NCI-H2196 (cell line): ENCODE results near the gene SST.

ENCODE experiments used
- DNase-seq: peaks from one replicate; lab custom pipeline; 2025; ENCODE audit not compliant: unreplicated experiment; lab: John Stamatoyannopoulos, UW

Gene SST

DNA sequence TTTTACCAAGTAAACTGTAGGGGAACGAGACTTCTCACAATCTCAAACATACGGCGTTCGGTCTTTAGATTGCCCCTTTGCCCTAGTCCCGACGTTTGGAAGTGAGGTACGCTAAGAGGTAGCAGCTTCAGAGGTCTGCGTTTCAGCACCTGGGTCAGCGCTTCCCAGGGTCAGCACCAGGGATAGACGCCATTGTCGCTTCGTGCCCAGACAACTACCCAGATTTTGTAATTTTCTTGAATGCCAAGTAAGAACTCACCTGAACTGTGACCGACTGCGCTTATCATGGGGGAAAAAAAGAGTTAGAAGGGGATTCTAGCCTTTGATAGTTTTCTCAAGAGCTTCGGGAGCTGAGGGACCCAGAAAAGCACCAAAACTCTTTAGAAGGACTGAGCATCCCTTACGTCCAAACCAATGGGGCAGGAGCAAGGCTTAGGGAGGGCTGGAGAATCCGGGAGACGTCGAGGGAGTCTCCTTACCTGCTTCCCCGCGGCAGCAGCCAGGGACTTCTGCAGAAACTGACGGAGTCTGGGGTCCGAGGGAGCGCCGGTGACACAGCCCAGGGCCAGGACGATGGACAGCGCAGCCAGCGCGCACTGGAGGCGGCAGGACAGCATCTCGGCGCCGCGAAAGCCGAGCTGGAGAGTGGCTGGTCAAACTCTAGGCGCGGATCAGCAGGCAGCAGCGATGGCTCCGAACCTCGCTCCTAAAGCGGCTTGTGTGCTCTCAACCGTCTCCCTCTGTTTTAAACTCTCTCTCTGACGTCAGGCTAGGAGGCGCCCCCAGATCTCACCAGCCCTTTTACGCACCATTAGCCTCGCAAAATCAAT is at the start of gene SST:
Gene SST, minus strand, starts transcription at position 720 of the 830 bp plus-strand sequence. Its CDS starts 103 bp downstream, at position 617.
- DNase-seq, result no peak

- peak; percentile 96 for DNase-seq
Measured at GRCh38 chr3:187719628-187720336, 49.6 kb upstream of the SST start.

DNA sequence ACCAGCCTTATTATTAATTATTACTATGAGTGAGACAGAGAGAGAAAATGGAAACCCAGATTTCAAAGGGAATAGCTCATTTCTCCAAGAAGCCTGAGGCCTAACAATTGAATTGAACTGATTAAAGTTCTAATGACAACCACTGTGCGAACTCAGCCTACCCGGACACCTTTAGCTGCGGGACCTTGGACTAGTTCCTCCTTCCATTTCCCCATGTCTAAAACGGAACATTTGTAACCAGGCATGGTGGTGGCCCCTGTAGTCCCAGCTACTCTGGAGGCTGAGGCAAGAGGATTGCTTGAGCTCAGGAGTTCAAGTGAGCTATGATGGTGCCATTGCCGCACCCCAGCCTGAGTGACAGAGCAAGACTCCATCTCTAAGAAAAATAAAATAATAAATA is 48.6 kb upstream of the SST start:
- DNase-seq, result no peak

- no peak for DNase-seq
Measured at GRCh38 chr3:187717572-187717971, 47.4 kb upstream of the SST start.

GRCh38 chr3:187714404-187714979 is 44.3 kb upstream of the SST start:
- DNase-seq, result peak; percentile 93

DNA sequence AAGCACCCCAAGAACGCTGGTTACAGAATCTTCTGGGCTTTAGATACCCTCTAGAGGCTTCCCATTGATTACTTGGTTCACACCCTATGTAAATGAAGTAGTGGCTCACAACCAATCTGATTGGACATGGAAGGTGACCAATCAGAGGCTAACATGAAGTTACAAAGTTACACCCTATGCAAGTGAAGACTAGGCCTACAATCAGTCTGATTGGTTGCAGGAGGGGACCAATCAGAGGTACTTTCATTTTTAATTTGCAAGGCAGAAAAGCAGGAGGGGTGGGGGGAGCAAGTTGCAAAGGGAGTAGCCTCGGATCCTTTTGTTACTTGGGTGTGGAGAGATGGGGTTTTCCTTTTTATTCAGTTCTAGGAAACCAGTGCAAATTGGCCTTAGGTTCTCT is 43.3 kb upstream of the SST start:
- no peak for DNase-seq

DNA sequence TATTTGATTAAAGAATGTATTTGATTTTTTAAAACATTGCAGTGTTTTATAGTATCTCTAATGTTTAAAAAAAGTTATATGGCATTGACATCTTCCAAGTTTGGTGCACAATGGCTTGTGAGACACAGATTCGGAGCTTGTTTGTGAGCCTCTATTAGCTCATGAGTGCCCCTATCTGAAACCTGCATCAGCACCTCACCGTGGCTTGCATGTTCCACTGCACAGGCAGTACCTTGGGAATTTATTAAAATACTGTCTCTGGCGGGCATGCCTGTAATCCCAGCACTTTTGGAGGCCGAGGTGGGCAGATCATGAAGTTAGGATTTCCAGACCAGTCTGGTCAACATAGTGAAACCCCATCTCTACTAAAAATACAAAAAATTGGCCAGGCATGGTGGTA is 39.0 kb upstream of the SST start:
- no peak for DNase-seq

- no peak for DNase-seq
Measured at GRCh38 chr3:187708696-187709095, 38.5 kb upstream of the SST start.

DNA sequence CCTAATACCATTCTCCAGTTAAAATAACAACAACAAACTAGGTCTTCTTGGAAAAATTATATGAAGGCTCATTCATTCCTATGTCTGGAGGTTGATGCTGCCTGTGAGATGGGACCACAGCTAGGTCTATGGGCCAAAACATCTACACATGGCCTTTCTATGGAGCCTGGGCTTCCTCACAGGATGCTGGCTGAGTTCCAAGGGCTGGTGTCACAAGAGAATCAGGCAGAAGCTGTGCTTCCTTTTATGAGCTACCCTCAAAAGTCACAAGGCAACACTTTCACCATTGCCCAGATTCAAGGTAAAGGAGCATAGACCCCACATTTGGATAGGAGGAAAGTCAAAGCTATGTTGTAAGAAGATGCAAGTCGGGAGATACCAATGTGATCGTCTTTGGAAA is 36.8 kb upstream of the SST start:
- DNase-seq, result peak; percentile 55

GRCh38 chr3:187705164-187705563 is 35.0 kb upstream of the SST start:
- DNase-seq, result no peak

GRCh38 chr3:187702507-187703033 is 32.4 kb upstream of the SST start, which contains the start of gene RTP2:
TSS of gene RTP2 (minus strand) at chr3:187702557. CDS start at chr3:187702128, 429 bp downstream.
- DNase-seq, result no peak

DNA sequence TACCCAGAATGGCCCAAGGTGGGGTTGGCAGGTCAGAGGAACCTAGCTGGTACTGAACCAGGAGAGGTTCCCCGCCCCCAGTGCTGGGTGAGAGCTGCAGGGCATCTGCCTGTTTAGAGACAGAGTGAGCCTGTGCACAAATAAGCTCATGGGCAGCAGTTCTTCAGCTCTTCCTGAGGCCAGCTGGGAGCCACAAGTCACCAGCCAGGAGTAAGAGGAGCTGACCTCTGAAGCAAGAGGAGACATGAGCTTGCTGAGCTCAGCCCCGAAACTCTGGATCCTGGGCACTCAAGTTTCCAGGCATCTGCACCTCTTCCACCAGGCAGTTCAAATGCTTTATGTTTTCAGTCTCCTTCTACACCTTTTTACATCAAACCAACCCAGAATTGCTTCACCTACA is 30.1 kb upstream of the SST start:
- DNase-seq, result no peak

DNA sequence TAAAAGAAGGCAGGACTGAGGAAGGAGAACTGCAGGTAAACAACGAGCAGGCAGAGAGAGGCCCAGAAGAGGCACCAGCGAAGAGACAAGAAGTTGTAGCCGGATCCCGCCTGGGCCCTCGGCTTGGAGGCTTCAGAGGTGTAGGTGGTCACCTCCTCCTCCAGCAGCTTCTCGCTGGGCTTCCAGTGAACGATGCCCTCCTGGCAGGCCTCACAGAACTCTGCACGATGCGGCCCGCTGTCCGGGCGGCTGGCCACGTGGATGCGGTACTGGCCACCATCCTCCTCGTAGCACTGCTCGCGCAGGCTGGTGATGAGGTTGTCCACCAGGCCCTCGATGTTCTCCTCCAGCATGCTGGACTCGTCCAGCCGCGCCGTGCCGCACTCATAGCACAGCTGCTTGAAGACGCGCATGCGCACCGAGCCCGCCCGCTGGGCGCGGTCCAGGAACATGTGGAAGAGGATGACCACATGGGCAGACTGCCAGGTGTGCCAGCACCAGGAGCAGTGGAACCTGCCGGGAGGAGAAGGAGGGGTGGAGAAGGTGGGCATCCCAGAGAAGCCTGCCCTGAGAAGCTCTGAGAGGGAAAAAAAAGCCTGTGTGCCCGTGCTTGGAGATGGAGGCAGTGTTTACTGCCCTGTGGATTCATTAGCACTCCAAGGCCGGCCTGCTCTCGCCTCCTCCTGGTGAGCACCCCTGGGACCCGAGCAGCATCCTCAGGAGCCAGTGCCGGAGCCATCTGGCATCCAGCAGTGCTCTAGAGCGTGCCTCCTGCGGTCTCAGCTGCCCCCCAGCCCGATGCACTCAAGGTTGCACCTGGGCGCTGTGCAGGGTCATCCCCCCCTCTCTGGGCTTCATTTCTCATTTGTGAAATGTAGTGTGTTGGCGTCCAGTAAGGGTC is 28.6 kb upstream of the SST start:
- DNase-seq, result no peak

GRCh38 chr3:187696021-187696420 is 25.8 kb upstream of the SST start:
- no peak for DNase-seq

GRCh38 chr3:187695449-187695848 is 25.3 kb upstream of the SST start:
- DNase-seq, result no peak

GRCh38 chr3:187694801-187695200 is 24.6 kb upstream of the SST start:
- no peak for DNase-seq

DNA sequence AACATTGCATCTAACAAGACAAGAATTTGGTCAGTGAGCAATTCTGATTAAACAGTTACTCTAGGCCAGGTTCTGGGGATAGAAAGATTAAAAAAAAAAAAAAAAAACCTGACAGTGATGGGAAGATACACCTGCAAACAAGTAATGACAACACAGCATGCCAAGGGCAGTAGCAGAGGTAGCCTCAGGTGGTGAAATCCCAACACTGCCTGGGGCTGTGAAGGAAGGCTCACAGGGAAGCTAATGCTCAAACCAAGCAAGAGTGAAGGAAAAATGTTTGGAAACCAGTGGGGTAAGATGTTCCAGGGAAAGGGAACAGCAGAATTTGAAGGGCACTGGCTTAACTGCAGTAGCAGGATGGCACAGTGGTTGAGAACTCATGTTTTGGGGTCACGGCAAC is 23.2 kb upstream of the SST start:
- DNase-seq, result no peak

DNA sequence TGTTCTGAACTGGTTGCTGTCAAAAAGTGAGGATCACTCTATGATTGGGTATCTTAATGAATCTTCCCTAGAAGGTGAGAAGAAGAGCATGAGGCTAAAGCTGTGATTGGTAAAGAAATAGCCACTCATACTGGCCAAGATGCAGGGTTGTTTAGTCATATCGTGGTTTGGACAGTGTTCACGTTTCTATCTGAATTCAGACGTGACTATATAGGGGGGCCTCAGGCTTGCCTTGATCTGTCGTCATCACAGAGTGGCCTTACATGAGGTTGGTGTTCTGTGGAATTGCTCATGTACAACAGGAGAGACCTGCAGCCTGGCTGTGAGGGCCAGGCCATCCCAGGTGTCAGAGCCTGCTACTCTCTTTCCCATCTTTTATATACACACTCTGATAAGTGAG is 19.8 kb upstream of the SST start:
- no peak for DNase-seq

DNA sequence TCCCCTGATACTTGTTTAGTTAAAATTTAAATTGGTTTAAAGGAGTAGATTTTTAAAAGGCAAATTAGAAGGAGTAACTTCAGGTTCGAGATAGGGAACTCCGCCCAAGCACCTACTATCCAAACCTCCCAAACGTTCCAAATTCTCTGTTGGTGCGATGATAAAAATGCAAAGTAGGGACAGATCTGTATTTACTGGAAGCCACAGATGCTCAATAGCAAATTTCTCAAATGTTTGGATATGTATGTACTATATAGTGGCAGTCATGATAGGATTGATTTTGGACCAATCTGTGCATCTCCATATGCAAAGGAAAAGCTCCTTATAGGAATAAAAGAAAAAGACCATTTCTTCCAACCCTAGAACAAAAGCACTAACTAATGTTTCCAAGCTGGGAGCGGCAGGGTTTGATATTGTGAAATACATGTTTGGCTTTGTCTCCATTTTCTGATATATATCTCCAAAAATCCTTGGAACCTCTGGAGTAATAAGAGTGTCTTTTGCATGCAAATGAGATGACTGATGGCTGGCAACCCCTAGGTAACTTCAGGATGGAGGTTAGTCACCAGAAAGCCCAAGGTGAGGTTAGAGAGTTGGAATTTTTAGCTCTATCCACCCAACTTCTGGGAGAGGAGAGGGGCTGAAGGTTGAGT is 16.6 kb upstream of the SST start:
- DNase-seq, result no peak

GRCh38 chr3:187685948-187686347 is 15.8 kb upstream of the SST start:
- no peak for DNase-seq
